CD1c-positive myeloid dendritic cell (primary cell): Measurements from ENCODE around the gene NOTUM.

ENCODE experiments used
- DNase-seq: peaks from one replicate; pipeline ENCODE4 v3.0.0-alpha.2; 2016; ENCODE audit errors: extremely low spot score

The NOTUM gene

GRCh38 chr17:81935709-81936084 lies 25.3 kb downstream of the NOTUM start:
- DNase-seq: no peak

GRCh38 chr17:81934850-81935708 lies 25.9 kb downstream of the NOTUM start:
- no peak for DNase-seq

GRCh38 chr17:81934098-81934757 lies 26.8 kb downstream of the NOTUM start:
- DNase-seq: no peak

- no peak for DNase-seq
Observed at GRCh38 chr17:81933178-81933699, 27.7 kb downstream of the NOTUM start.

- no peak for DNase-seq
Observed at GRCh38 chr17:81932333-81932983, 28.5 kb downstream of the NOTUM start.

- DNase-seq: no peak
Observed at GRCh38 chr17:81931557-81932332, 29.2 kb downstream of the NOTUM start.

- no peak for DNase-seq
Observed at GRCh38 chr17:81931189-81931556, 29.8 kb downstream of the NOTUM start.

- DNase-seq: no peak
Observed at GRCh38 chr17:81930142-81931125, 30.6 kb downstream of the NOTUM start.

- DNase-seq: no peak
Observed at GRCh38 chr17:81929253-81930141, 31.5 kb downstream of the NOTUM start.

- DNase-seq: no peak
Observed at GRCh38 chr17:81928544-81929252, 32.3 kb downstream of the NOTUM start.

- DNase-seq: peak; percentile 98
Observed at GRCh38 chr17:81927653-81928543, 33.1 kb downstream of the NOTUM start, which contains the start of gene MAFG. Gene MAFG (minus strand): TSS chr17:81927735. CDS start chr17:81923185, 4,550 bp downstream.

- DNase-seq: no peak
Observed at GRCh38 chr17:81927152-81927652, 33.8 kb downstream of the NOTUM start.

GRCh38 chr17:81926451-81927151 lies 34.4 kb downstream of the NOTUM start:
- peak; percentile 84 for DNase-seq

- DNase-seq: no peak
Observed at GRCh38 chr17:81925860-81926450, 35.0 kb downstream of the NOTUM start.

- DNase-seq: no peak
Observed at GRCh38 chr17:81924557-81925532, 36.1 kb downstream of the NOTUM start.
